Tibial nerve (tissue), 3 donors: ENCODE data around the gene LPIN2.

Source experiments
- POLR2A ChIP-seq, 2 donors: fragments of 450-650 bp; IDR thresholded peaks; one replicate each; pipeline ENCODE4 v1.6.1; 2017; ENCODE audit warnings: antibody characterized with exemption in 2 of 2, mild to moderate bottlenecking in 2 of 2, moderate library complexity in 2 of 2
- TF ChIP-seq, protein P1 (sequence below), 5 experiments: fragments of 200-600 bp in 3 of 5; fragments of 450-650 bp in 2 of 5; sonication (generic) in 3 of 5; IDR thresholded peaks; one replicate each; pipeline ENCODE4 v1.5.1; 2016 to 2019; ENCODE audit warnings: antibody characterized with exemption in 5 of 5, mild to moderate bottlenecking in 3 of 5, moderate library complexity in 2 of 5

DNA sequence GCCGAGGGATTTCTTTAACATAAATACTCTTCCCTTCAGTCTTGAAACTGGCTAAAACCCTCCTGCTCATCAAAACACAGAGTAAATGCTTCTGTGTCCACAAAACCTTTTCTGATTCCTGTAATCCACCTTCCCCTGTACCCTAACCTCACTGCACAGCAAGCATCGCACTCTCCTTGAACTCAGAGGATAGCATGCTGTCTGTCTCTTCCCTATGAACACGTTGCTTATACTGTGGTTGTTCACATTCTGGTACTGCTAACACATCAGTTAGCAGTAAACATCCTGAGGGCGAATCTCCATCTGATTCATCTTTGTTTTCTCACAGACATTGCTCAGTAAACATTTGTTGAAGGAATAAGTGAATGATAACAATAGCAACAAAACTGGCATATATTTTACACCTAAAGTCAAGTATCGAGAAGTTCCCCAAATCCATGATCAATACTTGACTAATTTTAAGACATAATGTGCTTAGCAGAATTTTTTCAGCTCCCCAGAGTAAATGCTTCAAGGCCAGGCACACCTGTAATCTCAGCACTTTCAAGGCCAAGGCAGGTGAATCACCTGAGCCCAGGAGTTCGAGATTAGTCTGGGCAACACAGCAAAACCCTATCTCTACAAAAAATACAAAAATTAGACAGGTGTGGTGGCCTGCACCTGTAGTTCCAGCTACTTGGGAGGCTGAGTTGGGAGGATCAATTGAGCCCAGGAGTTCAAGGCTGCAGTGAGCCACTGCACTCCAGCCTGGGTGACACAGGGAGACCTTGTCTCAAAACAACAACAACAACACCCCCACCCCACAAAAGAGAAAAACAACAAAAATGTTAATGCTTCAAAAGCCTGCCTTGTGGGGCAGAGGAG is 45.6 kb upstream of the LPIN2 start:
- TF ChIP-seq, protein P1, sequence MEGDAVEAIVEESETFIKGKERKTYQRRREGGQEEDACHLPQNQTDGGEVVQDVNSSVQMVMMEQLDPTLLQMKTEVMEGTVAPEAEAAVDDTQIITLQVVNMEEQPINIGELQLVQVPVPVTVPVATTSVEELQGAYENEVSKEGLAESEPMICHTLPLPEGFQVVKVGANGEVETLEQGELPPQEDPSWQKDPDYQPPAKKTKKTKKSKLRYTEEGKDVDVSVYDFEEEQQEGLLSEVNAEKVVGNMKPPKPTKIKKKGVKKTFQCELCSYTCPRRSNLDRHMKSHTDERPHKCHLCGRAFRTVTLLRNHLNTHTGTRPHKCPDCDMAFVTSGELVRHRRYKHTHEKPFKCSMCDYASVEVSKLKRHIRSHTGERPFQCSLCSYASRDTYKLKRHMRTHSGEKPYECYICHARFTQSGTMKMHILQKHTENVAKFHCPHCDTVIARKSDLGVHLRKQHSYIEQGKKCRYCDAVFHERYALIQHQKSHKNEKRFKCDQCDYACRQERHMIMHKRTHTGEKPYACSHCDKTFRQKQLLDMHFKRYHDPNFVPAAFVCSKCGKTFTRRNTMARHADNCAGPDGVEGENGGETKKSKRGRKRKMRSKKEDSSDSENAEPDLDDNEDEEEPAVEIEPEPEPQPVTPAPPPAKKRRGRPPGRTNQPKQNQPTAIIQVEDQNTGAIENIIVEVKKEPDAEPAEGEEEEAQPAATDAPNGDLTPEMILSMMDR (IDR thresholded peaks at IDR 0.05), result no peak
- no peak for TF ChIP-seq POLR2A (IDR thresholded peaks at IDR 0.05)
